Measurements from ENCODE around the gene RPGRIP1L.

- no peak for TF ChIP-seq CTCF (IDR thresholded peaks at IDR 0.05)
- no peak for TF ChIP-seq POLR2A (IDR thresholded peaks at IDR 0.05)
Observed at GRCh38 chr16:53704445-53704813, 770 bp upstream of the RPGRIP1L start.
